GM12878 (cell line): ENCODE data around the gene SPG7. TPM values are rescaled to one million over a fixed set of nuclear protein-coding genes. Genes with fewer than 3 reads are reported as not detected.

ENCODE experiments used
- ATAC-seq: fragments of 200-7000 bp; cut with Tn5 transposase; 3 replicates; pipeline ENCODE4 v1.9.1; 2020; ENCODE audit warnings: mild to moderate bottlenecking, moderate library complexity
- BruUV-seq: library from RNA; stranded (reverse); fragments of 400-500 nt; replicated peaks from 2 replicates; lab custom pipeline; 2021; lab: Mats Ljungman, UMichigan
- CTCF ChIA-PET: fragments of 300-600 bp; sonication (Branson Sonifier 250); formaldehyde crosslinking; extraction: SDS; loops from one replicate; lab custom pipeline; 2021; ENCODE audit warnings: inconsistent platforms; lab: Yijun Ruan, JAX
- POLR2A ChIA-PET: fragments of 350-600 bp; formaldehyde crosslinking; extraction: SDS; loops from one replicate; lab custom pipeline; 2021; ENCODE audit warnings: inconsistent platforms; lab: Charles Lee
- RAD21 ChIA-PET: fragments of 300-600 bp; sonication (Branson Sonifier 250); formaldehyde crosslinking; loops from one replicate; lab custom pipeline; 2023; ENCODE audit warnings: antibody characterized with exemption; ENCODE audit not compliant: unreplicated experiment; lab: Charles Lee
- SMC1A ChIA-PET: fragments of 300-600 bp; sonication (Branson Sonifier 250); formaldehyde crosslinking; loops from one replicate; lab custom pipeline; 2023; ENCODE audit not compliant: unreplicated experiment, uncharacterized antibody; lab: Charles Lee
- DNase-seq: peaks from one replicate; pipeline ENCODE4 v3.0.0-alpha.2; 2011; ENCODE audit warnings: low read depth, low spot score
- FAIRE-seq: peaks from 3 replicates; lab custom pipeline; 2011; peaks lifted over from hg19 to GRCh38; lab: Jason Lieb, UNC
- H2AFZ ChIP-seq: 2 replicates; pipeline ENCODE4 v1.6.0; 2011; ENCODE audit warnings: low read depth, low read length, control low read depth; ENCODE audit not compliant: control insufficient read depth
- H3K27ac ChIP-seq: 2 replicates; pipeline ENCODE4 v1.5.1; 2011; ENCODE audit warnings: control low read depth; ENCODE audit not compliant: control insufficient read depth, insufficient read depth
- H3K27me3 ChIP-seq, 2 experiments: replicated peaks in 1 of 2; 2 replicates each; pipeline versions ENCODE4 v1.6.0 to v1.6.1; 2011; ENCODE audit warnings: low read length in 1 of 2; ENCODE audit not compliant: control insufficient read depth in 2 of 2, insufficient read depth in 2 of 2
- H3K36me3 ChIP-seq, 2 experiments: 2 replicates each; pipeline ENCODE4 v1.5.1; 2011; ENCODE audit warnings: low read length in 1 of 2; ENCODE audit not compliant: control insufficient read depth in 2 of 2, insufficient read depth in 2 of 2
- H3K4me1 ChIP-seq: 2 replicates; pipeline ENCODE4 v1.6.1; 2011; ENCODE audit warnings: mild to moderate bottlenecking, low read length, moderate library complexity, mixed read lengths; ENCODE audit not compliant: control insufficient read depth, insufficient read depth
- H3K4me2 ChIP-seq: 2 replicates; pipeline ENCODE4 v1.6.0; 2011; ENCODE audit warnings: control low read depth; ENCODE audit not compliant: control insufficient read depth, insufficient read depth
- H3K4me3 ChIP-seq: fragments of 200-600 bp; sonication (generic); 2 replicates; pipeline ENCODE4 v1.5.1; 2016
- H3K79me2 ChIP-seq: 2 replicates; pipeline ENCODE4 v1.6.0; 2011; ENCODE audit warnings: low read length; ENCODE audit not compliant: control insufficient read depth, insufficient read depth
- H3K9ac ChIP-seq: 2 replicates; pipeline ENCODE4 v1.8.0; 2011; ENCODE audit warnings: low read length, control low read depth, mixed read lengths; ENCODE audit not compliant: control insufficient read depth, insufficient read depth
- H3K9me3 ChIP-seq: replicated peaks from 3 replicates; pipeline ENCODE4 v1.5.1; 2011; ENCODE audit warnings: mild to moderate bottlenecking, low read length; ENCODE audit not compliant: control insufficient read depth, insufficient read depth
- H4K20me1 ChIP-seq: 2 replicates; pipeline ENCODE4 v1.6.0; 2011; ENCODE audit not compliant: control insufficient read depth, insufficient read depth
- BRCA1 ChIP-seq: IDR thresholded peaks from 2 replicates; pipeline ENCODE4 v1.6.1; 2011; ENCODE audit warnings: low read depth, low read length, improper control_type of control experiment
- FOXK2 ChIP-seq: fragments of 450-650 bp; IDR thresholded peaks from 2 replicates; pipeline ENCODE4 v1.6.1; 2017; ENCODE audit warnings: mild to moderate bottlenecking, moderate library complexity
- IKZF2 ChIP-seq, 2 experiments: fragments of 450-650 bp; IDR thresholded peaks; 2 replicates each; pipeline ENCODE4 v1.6.1; 2017; ENCODE audit warnings: mild to moderate bottlenecking in 2 of 2, moderate library complexity in 2 of 2
- MEF2A ChIP-seq: IDR thresholded peaks from 2 replicates; pipeline ENCODE4 v1.6.1; 2011; ENCODE audit warnings: low read depth, mild to moderate bottlenecking, low read length, moderate library complexity; ENCODE audit not compliant: insufficient read depth
- MEF2B ChIP-seq: fragments of 450-650 bp; IDR thresholded peaks from 2 replicates; pipeline ENCODE4 v1.6.1; 2018; ENCODE audit warnings: mild to moderate bottlenecking, moderate library complexity; ENCODE audit not compliant: partially characterized antibody, poor library complexity, severe bottlenecking
- MYB ChIP-seq: fragments of 150-350 bp; IDR thresholded peaks from 2 replicates; pipeline ENCODE4 v1.6.1; 2014; ENCODE audit warnings: mild to moderate bottlenecking, low read depth, low read length, borderline replicate concordance
- NBN ChIP-seq: fragments of 450-650 bp; IDR thresholded peaks from 2 replicates; pipeline ENCODE4 v1.6.1; 2016
- RBBP5 ChIP-seq: fragments of 200-600 bp; sonication (generic); conservative IDR thresholded peaks from 2 replicates; pipeline ENCODE4 v1.6.1; 2016
- SREBF1 ChIP-seq: IDR thresholded peaks from 2 replicates; pipeline ENCODE4 v1.6.1; 2012; ENCODE audit warnings: mild to moderate bottlenecking, low read length
- TCF3 ChIP-seq: IDR thresholded peaks from 2 replicates; pipeline ENCODE4 v1.6.1; 2012; ENCODE audit warnings: low read depth, mild to moderate bottlenecking, low read length, borderline replicate concordance; ENCODE audit not compliant: insufficient read depth
- ZNF24 ChIP-seq: fragments of 450-650 bp; IDR thresholded peaks from 2 replicates; pipeline ENCODE4 v1.6.1; 2017; ENCODE audit warnings: antibody characterized with exemption, mild to moderate bottlenecking
- WGBS: methylation state at CpG from one replicate; pipeline ENCODE4 v1.1.6; 2016; ENCODE audit warnings: low lambda C conversion rate; ENCODE audit not compliant: insufficient replicate concordance, insufficient coverage; ENCODE audit errors: missing lambda C conversion rate; 5-methylcytosine and 5-hydroxymethylcytosine counted together
- in situ Hi-C: fragments of 300-500 bp; cut with MboI; formaldehyde crosslinking; loops from 9 replicates; pipeline ENCODE4 v1.14.3; 2018; ENCODE audit warnings: mixed read lengths
- intact Hi-C: fragments of 100-400 bp; cut with micrococcal nuclease; formaldehyde crosslinking; loops from one replicate; pipeline ENCODE4 v1.14.2; 2022; ENCODE audit not compliant: unreplicated experiment
- polyA plus RNA-seq, 11 experiments: library from polyadenylated mRNA; depleted of rRNA in 4 of 11; unstranded in 6 of 11; stranded (reverse) in 5 of 11; fragments of >200 nt; fragmentation: Nextera tagmentation in 4 of 11; fragmentation: Illumina TruSeq in 1 of 11; extraction: Ambion mirVana in 4 of 11; extraction: Trizol in 1 of 11; gene quantifications; 1 replicate in 1 of 11; 2 replicates in 10 of 11; pipeline versions ENCODE4 v1.2.1 to v1.2.3, GENCODE V29; 2011 to 2016; ENCODE audit warnings: inconsistent platforms in 2 of 11, missing spikeins in 2 of 11, low read depth in 1 of 11
- total RNA-seq, 4 experiments: library from RNA; depleted of rRNA in 3 of 4; stranded (reverse); fragments of >200 nt in 3 of 4; fragmentation: Illumina TruSeq in 1 of 4; extraction: Trizol in 1 of 4; gene quantifications; 2 replicates each; pipeline versions ENCODE4 v1.2.1 to v1.2.3, GENCODE V29; 2013 to 2021
- TF ChIP-seq, protein P1 (sequence below): fragments of 450-650 bp; formaldehyde crosslinking; IDR thresholded peaks from 2 replicates; pipeline ENCODE4 v1.5.0; 2022; ENCODE audit warnings: mild to moderate bottlenecking, missing genetic modification characterization
- TF ChIP-seq, protein P2 (sequence below): fragments of 450-650 bp; formaldehyde crosslinking; IDR thresholded peaks from 2 replicates; pipeline ENCODE4 v1.4.0; 2022; ENCODE audit warnings: mild to moderate bottlenecking, moderate library complexity
- TF ChIP-seq, protein P3 (sequence below): IDR thresholded peaks from 2 replicates; pipeline ENCODE4 v1.6.1; 2012; ENCODE audit warnings: low read depth, low read length, improper control_type of control experiment

Gene SPG7
- total and polyA plus RNA-seq, 10 of the 15 experiments (the other 5 are each of a cell fraction or from before 2014, with no cell fraction given) = 5.9 to 75.9 (median 52.5) TPM

DNA sequence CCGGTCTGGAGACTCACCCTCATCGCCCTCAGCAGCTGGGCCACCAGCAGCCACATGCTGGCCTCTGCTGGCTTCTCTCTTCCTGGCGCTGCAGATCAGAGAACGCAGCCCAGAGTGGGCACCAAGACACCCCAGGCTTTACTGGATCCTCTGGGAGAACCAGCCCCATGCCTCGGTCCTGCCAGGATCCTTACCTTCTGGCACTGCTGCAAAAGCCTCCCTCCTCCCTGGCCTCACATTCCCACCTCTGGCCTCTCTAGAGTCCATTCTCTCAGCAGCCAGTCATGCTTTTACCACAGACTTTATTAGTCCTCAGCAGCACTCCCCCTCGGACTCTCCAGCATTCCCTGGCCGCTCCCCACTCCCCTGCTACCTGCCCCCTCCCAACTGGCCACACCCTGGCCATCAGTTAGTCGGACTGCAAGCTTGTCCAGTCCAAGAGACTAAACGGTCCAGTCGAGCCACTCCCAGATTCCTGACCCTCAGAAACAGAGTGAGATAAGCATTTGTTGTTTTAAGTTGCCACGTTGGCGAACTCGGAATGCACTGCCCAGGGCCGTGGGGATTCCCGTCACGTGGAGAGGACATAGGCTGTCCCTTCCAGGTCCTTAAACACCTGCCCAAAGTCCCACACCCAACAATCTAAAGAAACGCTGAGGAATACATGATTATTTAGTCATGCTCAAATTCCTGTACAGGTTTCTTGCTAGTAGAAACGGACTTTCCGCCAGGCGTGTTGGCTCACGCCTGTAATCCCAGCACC lies 5.9 kb upstream of the SPG7 start:
- FAIRE-seq (no peak), ATAC-seq (no peak), DNase-seq (no peak)
- Histone ChIP-seq H4K20me1 (no peaks in the 10 kb centered on the region), H3K27me3 (no peaks in the 10 kb centered on the region), H3K27ac (no peak overlapping the region), H3K9ac (no peak overlapping the region), H3K36me3 (peaks cover 0 to 2% of the 10 kb centered on the region in 2 experiments; a peak in 1 of 4 replicates), H3K79me2 (peaks cover 6% of the 10 kb centered on the region), H3K9me3 (no peaks in the 10 kb centered on the region), H3K4me2 (no peak overlapping the region), H2AFZ (no peak overlapping the region), H3K4me3 (no peak overlapping the region), H3K4me1 (peaks cover 21% of the 10 kb centered on the region)
- ChIA-PET CTCF (interaction anchor here (0.6 kb wide), 1 partner anchor 198 kb away, joined by 3 read pairs; no protein-coding TSS in a partner anchor), SMC1A (no interaction called here), RAD21 (no interaction called here), POLR2A (interaction anchor here (2.5 kb wide), 1 partner anchor 10 kb away, joined by 7 read pairs; no protein-coding TSS in a partner anchor)
- BruUV-seq = no TSS peak
- TF ChIP-seq BRCA1 (no peak), MEF2A (no peak), TCF3 (no peak), MYB (no peak), NBN (no peak), SREBF1 (no peak), FOXK2 (no peak), ZNF24 (no peak), MEF2B (no peak), RBBP5 (no peak), IKZF2 (IDR thresholded peaks at IDR 0.05) (no peak)
- TF ChIP-seq, protein P1, sequence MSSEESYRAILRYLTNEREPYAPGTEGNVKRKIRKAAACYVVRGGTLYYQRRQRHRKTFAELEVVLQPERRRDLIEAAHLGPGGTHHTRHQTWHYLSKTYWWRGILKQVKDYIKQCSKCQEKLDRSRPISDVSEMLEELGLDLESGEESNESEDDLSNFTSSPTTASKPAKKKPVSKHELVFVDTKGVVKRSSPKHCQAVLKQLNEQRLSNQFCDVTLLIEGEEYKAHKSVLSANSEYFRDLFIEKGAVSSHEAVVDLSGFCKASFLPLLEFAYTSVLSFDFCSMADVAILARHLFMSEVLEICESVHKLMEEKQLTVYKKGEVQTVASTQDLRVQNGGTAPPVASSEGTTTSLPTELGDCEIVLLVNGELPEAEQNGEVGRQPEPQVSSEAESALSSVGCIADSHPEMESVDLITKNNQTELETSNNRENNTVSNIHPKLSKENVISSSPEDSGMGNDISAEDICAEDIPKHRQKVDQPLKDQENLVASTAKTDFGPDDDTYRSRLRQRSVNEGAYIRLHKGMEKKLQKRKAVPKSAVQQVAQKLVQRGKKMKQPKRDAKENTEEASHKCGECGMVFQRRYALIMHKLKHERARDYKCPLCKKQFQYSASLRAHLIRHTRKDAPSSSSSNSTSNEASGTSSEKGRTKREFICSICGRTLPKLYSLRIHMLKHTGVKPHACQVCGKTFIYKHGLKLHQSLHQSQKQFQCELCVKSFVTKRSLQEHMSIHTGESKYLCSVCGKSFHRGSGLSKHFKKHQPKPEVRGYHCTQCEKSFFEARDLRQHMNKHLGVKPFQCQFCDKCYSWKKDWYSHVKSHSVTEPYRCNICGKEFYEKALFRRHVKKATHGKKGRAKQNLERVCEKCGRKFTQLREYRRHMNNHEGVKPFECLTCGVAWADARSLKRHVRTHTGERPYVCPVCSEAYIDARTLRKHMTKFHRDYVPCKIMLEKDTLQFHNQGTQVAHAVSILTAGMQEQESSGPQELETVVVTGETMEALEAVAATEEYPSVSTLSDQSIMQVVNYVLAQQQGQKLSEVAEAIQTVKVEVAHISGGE = no peak
- TF ChIP-seq, protein P2, sequence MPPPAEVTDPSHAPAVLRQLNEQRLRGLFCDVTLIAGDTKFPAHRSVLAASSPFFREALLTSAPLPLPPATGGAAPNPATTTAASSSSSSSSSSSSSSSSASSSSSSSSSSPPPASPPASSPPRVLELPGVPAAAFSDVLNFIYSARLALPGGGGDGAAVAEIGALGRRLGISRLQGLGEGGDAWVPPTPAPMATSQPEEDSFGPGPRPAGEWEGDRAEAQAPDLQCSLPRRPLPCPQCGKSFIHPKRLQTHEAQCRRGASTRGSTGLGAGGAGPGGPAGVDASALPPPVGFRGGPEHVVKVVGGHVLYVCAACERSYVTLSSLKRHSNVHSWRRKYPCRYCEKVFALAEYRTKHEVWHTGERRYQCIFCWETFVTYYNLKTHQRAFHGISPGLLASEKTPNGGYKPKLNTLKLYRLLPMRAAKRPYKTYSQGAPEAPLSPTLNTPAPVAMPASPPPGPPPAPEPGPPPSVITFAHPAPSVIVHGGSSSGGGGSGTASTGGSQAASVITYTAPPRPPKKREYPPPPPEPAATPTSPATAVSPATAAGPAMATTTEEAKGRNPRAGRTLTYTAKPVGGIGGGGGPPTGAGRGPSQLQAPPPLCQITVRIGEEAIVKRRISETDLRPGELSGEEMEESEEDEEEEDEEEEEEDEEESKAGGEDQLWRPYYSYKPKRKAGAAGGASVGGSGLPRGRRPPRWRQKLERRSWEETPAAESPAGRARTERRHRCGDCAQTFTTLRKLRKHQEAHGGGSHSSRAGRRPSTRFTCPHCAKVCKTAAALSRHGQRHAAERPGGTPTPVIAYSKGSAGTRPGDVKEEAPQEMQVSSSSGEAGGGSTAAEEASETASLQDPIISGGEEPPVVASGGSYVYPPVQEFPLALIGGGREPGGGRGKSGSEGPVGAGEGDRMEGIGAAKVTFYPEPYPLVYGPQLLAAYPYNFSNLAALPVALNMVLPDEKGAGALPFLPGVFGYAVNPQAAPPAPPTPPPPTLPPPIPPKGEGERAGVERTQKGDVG = no peak
- TF ChIP-seq, protein P3, sequence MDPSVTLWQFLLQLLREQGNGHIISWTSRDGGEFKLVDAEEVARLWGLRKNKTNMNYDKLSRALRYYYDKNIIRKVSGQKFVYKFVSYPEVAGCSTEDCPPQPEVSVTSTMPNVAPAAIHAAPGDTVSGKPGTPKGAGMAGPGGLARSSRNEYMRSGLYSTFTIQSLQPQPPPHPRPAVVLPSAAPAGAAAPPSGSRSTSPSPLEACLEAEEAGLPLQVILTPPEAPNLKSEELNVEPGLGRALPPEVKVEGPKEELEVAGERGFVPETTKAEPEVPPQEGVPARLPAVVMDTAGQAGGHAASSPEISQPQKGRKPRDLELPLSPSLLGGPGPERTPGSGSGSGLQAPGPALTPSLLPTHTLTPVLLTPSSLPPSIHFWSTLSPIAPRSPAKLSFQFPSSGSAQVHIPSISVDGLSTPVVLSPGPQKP = no peak
- intact Hi-C loops (no loop called here), in situ Hi-C loops (no loop called here)
- WGBS = 65% methylated on average over 20 of the region's 21 CpGs
